Type B pancreatic cell (in vitro differentiated cells): Measurements from ENCODE around the gene OPN4. TPM values are rescaled to one million over a fixed set of nuclear protein-coding genes. Genes with fewer than 3 reads are reported as not detected.

Source experiments
- DNase-seq: peaks from one replicate; pipeline ENCODE4 v3.0.0; 2021; ENCODE audit warnings: mixed read lengths; ENCODE audit not compliant: unreplicated experiment; ENCODE audit errors: extremely low spot score
- H3K27ac Mint-ChIP-seq: 2 replicates; pipeline ENCODE4 v1.8.0; 2021; ENCODE audit warnings: mild to moderate bottlenecking, mixed read lengths
- H3K27me3 Mint-ChIP-seq: 2 replicates; pipeline ENCODE4 v1.8.0; 2021; ENCODE audit warnings: mixed read lengths
- H3K36me3 Mint-ChIP-seq: 2 replicates; pipeline ENCODE4 v1.8.0; 2021; ENCODE audit warnings: mixed read lengths
- H3K4me1 Mint-ChIP-seq: one replicate; pipeline ENCODE4 v1.8.0; 2021; ENCODE audit warnings: mixed read lengths; ENCODE audit not compliant: unreplicated experiment
- H3K4me3 Mint-ChIP-seq: 2 replicates; pipeline ENCODE4 v1.8.0; 2021; ENCODE audit warnings: mild to moderate bottlenecking, mixed read lengths
- H3K9me3 Mint-ChIP-seq: 2 replicates; pipeline ENCODE4 v1.8.0; 2021; ENCODE audit warnings: mixed read lengths
- total RNA-seq: library from RNA; stranded (reverse); gene quantifications from 2 replicates; pipeline ENCODE4 v1.2.1, GENCODE V29; 2021; ENCODE audit warnings: low replicate concordance
- TF ChIP-seq, protein P1 (sequence below): fragments of 200-600 bp; sonication (generic); conservative IDR thresholded peaks from 2 replicates; pipeline ENCODE4 v1.5.0; 2021; ENCODE audit warnings: antibody characterized with exemption, mild to moderate bottlenecking

The OPN4 gene
- total RNA-seq, 1 donor from 2014 or later: not detected

DNA sequence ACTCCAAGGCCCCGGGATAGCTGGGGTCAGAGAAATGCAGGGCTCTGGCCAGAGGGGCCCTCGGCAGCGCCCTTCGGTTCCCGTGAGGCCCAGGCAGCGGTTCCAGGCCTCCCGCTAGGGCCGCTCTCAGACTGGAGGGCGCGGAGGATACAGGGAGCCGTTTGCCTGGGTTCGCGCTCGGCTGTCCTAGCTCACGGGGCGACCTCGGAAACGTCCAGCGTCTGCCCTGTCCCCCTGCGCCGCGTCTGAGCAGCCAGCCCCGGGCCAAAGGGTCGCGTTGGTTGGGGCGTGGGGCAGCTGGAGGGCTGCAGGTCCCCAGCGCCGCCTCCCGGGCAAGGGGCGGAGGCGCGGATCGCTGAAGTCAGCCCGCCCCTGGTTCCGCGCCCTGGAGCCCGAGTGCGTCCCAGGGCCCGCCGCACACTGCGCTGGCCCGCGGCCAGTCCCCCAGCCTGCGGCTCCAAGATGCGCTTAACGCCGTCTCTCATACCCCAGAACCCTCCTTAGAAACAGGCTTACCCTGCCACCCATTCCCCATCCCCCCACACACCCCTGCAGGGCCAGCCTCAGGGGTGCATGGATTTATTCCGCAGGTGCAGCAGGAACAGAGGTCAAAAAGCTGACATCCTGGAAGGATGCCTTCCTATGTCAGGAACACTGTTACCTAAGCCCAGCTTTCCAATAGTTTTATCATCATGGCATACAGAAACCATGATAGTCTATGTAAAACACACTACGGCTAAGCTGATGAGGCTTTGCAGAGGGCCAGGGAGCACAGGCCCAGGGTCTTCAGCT, 22.1 kb upstream of the OPN4 start:
- TF ChIP-seq, protein P1, sequence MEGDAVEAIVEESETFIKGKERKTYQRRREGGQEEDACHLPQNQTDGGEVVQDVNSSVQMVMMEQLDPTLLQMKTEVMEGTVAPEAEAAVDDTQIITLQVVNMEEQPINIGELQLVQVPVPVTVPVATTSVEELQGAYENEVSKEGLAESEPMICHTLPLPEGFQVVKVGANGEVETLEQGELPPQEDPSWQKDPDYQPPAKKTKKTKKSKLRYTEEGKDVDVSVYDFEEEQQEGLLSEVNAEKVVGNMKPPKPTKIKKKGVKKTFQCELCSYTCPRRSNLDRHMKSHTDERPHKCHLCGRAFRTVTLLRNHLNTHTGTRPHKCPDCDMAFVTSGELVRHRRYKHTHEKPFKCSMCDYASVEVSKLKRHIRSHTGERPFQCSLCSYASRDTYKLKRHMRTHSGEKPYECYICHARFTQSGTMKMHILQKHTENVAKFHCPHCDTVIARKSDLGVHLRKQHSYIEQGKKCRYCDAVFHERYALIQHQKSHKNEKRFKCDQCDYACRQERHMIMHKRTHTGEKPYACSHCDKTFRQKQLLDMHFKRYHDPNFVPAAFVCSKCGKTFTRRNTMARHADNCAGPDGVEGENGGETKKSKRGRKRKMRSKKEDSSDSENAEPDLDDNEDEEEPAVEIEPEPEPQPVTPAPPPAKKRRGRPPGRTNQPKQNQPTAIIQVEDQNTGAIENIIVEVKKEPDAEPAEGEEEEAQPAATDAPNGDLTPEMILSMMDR: peak; percentile 67
- Mint-ChIP-seq H3K4me1 (peaks cover 11% of the 10 kb centered on the region), H3K27ac (no peak overlapping the region), H3K9me3 (no peaks in the 10 kb centered on the region), H3K27me3 (peaks cover 36% of the 10 kb centered on the region), H3K36me3 (no peaks in the 10 kb centered on the region), H3K4me3 (peak overlapping the region; percentile 84)
- DNase-seq: no peak

DNA sequence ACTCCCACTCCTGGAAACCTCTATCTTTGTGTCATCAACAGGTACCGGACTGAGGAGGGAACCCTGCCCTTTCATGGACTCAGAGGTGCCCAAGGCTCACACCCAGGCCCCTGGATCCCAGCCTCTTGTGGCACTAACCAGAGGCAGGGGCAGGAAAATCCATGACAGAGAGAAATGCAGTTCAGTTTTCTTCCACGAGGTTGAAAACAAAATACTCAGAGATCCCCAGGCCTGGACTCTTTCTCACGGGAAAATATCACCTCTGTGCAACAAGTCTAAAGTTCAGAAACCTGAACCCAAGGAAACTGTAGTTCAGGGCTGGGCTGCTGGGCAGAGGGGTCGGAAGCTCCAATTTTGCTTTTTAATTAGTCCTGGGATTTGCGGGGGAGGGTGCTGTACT, 21.4 kb upstream of the OPN4 start:
- TF ChIP-seq, protein P1: peak; percentile 38
- no peaks in the 10 kb centered on the region for H3K36me3 Mint-ChIP-seq
- DNase-seq: no peak
- H3K27ac Mint-ChIP-seq: no peak overlapping the region
- H3K4me1 Mint-ChIP-seq: peaks cover 11% of the 10 kb centered on the region
- peaks cover 36% of the 10 kb centered on the region for H3K27me3 Mint-ChIP-seq
- no peaks in the 10 kb centered on the region for H3K9me3 Mint-ChIP-seq
- no peak overlapping the region for H3K4me3 Mint-ChIP-seq

- peaks cover 38% of the 10 kb centered on the region for H3K27me3 Mint-ChIP-seq
These were observed 18.9 kb upstream of the OPN4 start for GRCh38 chr10:86635402-86635801.

GRCh38 chr10:86636311-86636710, 18.0 kb upstream of the OPN4 start:
- Mint-ChIP-seq H3K27ac (no peak overlapping the region), H3K4me1 (peaks cover 11% of the 10 kb centered on the region), H3K27me3 (peaks cover 34% of the 10 kb centered on the region), H3K36me3 (no peaks in the 10 kb centered on the region), H3K9me3 (no peaks in the 10 kb centered on the region), H3K4me3 (no peak overlapping the region)
- no peak for DNase-seq
- TF ChIP-seq, protein P1: no peak

More at GRCh38 chr10:86635402-86635801, 18.9 kb upstream of the OPN4 start:
- DNase-seq: no peak
- Mint-ChIP-seq H3K36me3 (no peaks in the 10 kb centered on the region), H3K9me3 (no peaks in the 10 kb centered on the region), H3K4me3 (no peak overlapping the region), H3K4me1 (peaks cover 11% of the 10 kb centered on the region), H3K27ac (no peak overlapping the region)
- TF ChIP-seq, protein P1: no peak

DNA sequence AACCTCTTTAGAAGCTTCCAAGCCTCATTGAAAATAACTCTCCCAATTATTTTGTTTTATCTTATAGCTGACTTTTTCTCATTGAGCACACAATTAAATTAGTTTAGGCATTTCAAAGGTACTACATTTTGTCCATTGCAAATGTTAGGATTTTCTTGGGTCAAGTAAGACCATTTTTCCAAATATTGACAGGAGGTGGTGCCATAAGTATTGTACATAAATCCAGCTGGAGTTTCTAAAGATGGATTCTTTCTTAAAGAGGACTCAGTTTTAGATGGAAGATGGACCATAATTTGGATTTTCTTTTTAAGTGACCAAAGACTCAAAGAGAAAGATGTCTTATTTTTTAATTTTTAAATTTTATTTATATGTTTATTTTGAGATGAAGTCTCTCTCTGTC, 12.3 kb upstream of the OPN4 start:
- Mint-ChIP-seq H3K9me3 (no peaks in the 10 kb centered on the region), H3K4me3 (peak overlapping the region; percentile 25), H3K36me3 (no peaks in the 10 kb centered on the region), H3K4me1 (peaks cover 21% of the 10 kb centered on the region), H3K27ac (no peak overlapping the region), H3K27me3 (peaks cover 11% of the 10 kb centered on the region)
- DNase-seq: no peak
- TF ChIP-seq, protein P1: no peak
